ENCODE measurements around the gene LMCD1.

Gene LMCD1

GRCh38 chr3:8501371-8502131, at the start of gene LMCD1:
Gene LMCD1, plus strand, starts transcription at chr3:8501823. Its CDS starts 116 bp downstream, at chr3:8501939.
- Histone ChIP-seq H4K20me1 (ENCODE audit: insufficient read depth, low read length) (no peaks in the 10 kb centered on the region), H3K9me3 (ENCODE audit: low read length) (no peaks in the 10 kb centered on the region), H3K9me2 (ENCODE audit: low read depth, low read length) (no peaks in the 10 kb centered on the region), H3K9ac (ENCODE audit: low read length) (no peak within 1 kb of the TSS), H3K4me3 (ENCODE audit: low read depth, low read length, poor library complexity, severe bottlenecking) (no peak within 1 kb of the TSS), H3K27ac (ENCODE audit: low read depth, low read length, poor library complexity, severe bottlenecking) (no peak within 1 kb of the TSS), H3K4me2 (ENCODE audit: low read length) (no peak within 1 kb of the TSS), H3K79me2 (ENCODE audit: insufficient read depth, low read length) (no peaks in the 10 kb centered on the region), H3F3A (ENCODE audit: insufficient read depth, low read length) (no peaks in the 10 kb centered on the region), H3K36me3 (ENCODE audit: insufficient read depth, low read length) (no peaks in the 10 kb centered on the region), H3K4me1 (ENCODE audit: insufficient read depth, low read length, severe bottlenecking) (peaks cover 13% of the 10 kb centered on the region), H3K27me3 (ENCODE audit: insufficient read depth, low read length) (no peaks in the 10 kb centered on the region), H2AFZ (ENCODE audit: low read length) (no peak within 1 kb of the TSS)
- TF ChIP-seq CTCF (IDR thresholded peaks at IDR 0.05; ENCODE audit: low read length), result no peak
- no peak for TF ChIP-seq EZH2 (IDR thresholded peaks at IDR 0.05; ENCODE audit: borderline replicate concordance, low read length)

DNA sequence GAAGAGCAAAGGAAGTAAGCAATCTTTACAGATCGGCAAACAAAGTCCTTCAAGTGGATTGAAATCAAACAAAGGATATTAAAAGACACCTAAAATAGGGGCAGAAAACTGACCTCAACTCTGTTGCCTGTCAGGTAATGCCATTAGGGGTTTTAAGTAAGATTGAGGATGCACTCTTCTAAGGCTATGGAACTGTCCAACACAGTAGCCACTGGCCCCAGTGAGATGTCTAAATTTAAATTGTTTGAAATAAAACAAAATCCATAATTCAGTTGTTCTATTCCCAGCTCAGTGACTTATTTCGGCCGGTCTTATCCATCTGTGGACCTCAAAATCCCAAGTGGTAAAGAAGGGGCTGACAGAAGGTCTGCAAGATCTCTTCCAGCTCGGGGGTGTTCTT, 49.5 kb upstream of the LMCD1 start:
- Histone ChIP-seq H2AFZ (ENCODE audit: low read length) (no peak overlapping the region), H3K9me3 (ENCODE audit: low read length) (no peaks in the 10 kb centered on the region), H3K4me2 (ENCODE audit: low read length) (no peak overlapping the region), H3K27ac (ENCODE audit: low read depth, low read length, poor library complexity, severe bottlenecking) (no peak overlapping the region), H3K4me1 (ENCODE audit: insufficient read depth, low read length, severe bottlenecking) (no peaks in the 10 kb centered on the region), H3K9ac (ENCODE audit: low read length) (no peak overlapping the region), H3K27me3 (ENCODE audit: insufficient read depth, low read length) (no peaks in the 10 kb centered on the region), H3K4me3 (ENCODE audit: low read depth, low read length, poor library complexity, severe bottlenecking) (no peak overlapping the region), H4K20me1 (ENCODE audit: insufficient read depth, low read length) (no peaks in the 10 kb centered on the region), H3F3A (ENCODE audit: insufficient read depth, low read length) (no peaks in the 10 kb centered on the region), H3K36me3 (ENCODE audit: insufficient read depth, low read length) (no peaks in the 10 kb centered on the region), H3K79me2 (ENCODE audit: insufficient read depth, low read length) (no peaks in the 10 kb centered on the region), H3K9me2 (ENCODE audit: low read depth, low read length) (no peaks in the 10 kb centered on the region)
- no peak for TF ChIP-seq CTCF (IDR thresholded peaks at IDR 0.05; ENCODE audit: low read length)

DNA sequence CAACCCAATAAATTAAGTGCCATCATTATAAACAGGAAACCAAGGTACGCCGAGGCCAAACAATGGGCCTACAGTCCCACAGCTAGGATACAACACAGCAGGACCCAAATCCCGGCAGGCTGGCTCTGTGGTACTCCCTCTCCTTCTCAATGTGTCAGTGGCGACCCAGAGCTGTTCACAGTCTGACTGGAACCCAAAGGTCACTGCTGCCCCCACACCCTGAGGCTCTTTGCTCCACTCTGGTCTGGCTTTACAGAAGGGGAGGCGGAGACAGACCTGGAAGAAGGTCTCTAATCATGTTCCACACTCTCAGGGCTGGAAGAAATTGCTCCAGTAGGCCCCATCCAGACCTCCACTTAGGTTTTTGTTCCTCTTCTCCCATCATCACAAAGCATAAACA, 48.5 kb upstream of the LMCD1 start:
- Histone ChIP-seq H2AFZ (ENCODE audit: low read length) (no peak overlapping the region), H3K9me3 (ENCODE audit: low read length) (no peaks in the 10 kb centered on the region), H3K27me3 (ENCODE audit: insufficient read depth, low read length) (no peaks in the 10 kb centered on the region), H3K4me3 (ENCODE audit: low read depth, low read length, poor library complexity, severe bottlenecking) (no peak overlapping the region), H3K4me2 (ENCODE audit: low read length) (no peak overlapping the region), H3K9ac (ENCODE audit: low read length) (no peak overlapping the region), H3K79me2 (ENCODE audit: insufficient read depth, low read length) (no peaks in the 10 kb centered on the region), H3K4me1 (ENCODE audit: insufficient read depth, low read length, severe bottlenecking) (no peaks in the 10 kb centered on the region), H3F3A (ENCODE audit: insufficient read depth, low read length) (no peaks in the 10 kb centered on the region), H4K20me1 (ENCODE audit: insufficient read depth, low read length) (no peaks in the 10 kb centered on the region), H3K36me3 (ENCODE audit: insufficient read depth, low read length) (no peaks in the 10 kb centered on the region), H3K9me2 (ENCODE audit: low read depth, low read length) (no peaks in the 10 kb centered on the region), H3K27ac (ENCODE audit: low read depth, low read length, poor library complexity, severe bottlenecking) (no peak overlapping the region)
- no peak for TF ChIP-seq CTCF (IDR thresholded peaks at IDR 0.05; ENCODE audit: low read length)
- TF ChIP-seq EZH2 (IDR thresholded peaks at IDR 0.05; ENCODE audit: borderline replicate concordance, low read length), result no peak
